H9 (cell line): ENCODE measurements around the gene ADGRB3. TPM values are rescaled to one million over a fixed set of nuclear protein-coding genes. Genes with fewer than 3 reads are reported as not detected.

ENCODE experiments used
- DNase-seq: peaks from one replicate; pipeline ENCODE4 v3.0.0-alpha.2; 2017
- H2AFZ ChIP-seq: one replicate; pipeline ENCODE4 v1.6.1; 2013; ENCODE audit warnings: mild to moderate bottlenecking, low read length, control low read depth, moderate library complexity
- H2AK5ac ChIP-seq: 2 replicates; pipeline ENCODE4 v1.6.1; 2013; ENCODE audit warnings: low read length, control low read depth, mixed read lengths; ENCODE audit not compliant: insufficient read length
- H2BK120ac ChIP-seq: one replicate; pipeline ENCODE4 v1.6.1; 2013; ENCODE audit warnings: low read depth, mild to moderate bottlenecking, low read length, control low read depth, inconsistent platforms; ENCODE audit not compliant: poor library complexity, severe bottlenecking
- H2BK12ac ChIP-seq: 2 replicates; pipeline ENCODE4 v1.6.1; 2013; ENCODE audit warnings: low read length, control low read depth, mixed read lengths, low read depth; ENCODE audit not compliant: insufficient read length
- H2BK15ac ChIP-seq: 2 replicates; pipeline ENCODE4 v1.6.1; 2013; ENCODE audit warnings: low read depth, low read length, control low read depth
- H2BK20ac ChIP-seq: one replicate; pipeline ENCODE4 v1.6.1; 2013; ENCODE audit warnings: low read depth, mild to moderate bottlenecking, low read length, control low read depth, inconsistent platforms; ENCODE audit not compliant: poor library complexity, severe bottlenecking
- H2BK5ac ChIP-seq: 2 replicates; pipeline ENCODE4 v1.6.1; 2013; ENCODE audit warnings: low read length, control low read depth, mixed read lengths; ENCODE audit not compliant: insufficient read length
- H3K14ac ChIP-seq: 2 replicates; pipeline ENCODE4 v1.6.1; 2013; ENCODE audit warnings: low read length, control low read depth; ENCODE audit not compliant: insufficient read depth
- H3K18ac ChIP-seq: 2 replicates; pipeline ENCODE4 v1.6.1; 2013; ENCODE audit warnings: low read depth, mild to moderate bottlenecking, mixed read lengths, low read length, control low read depth; ENCODE audit not compliant: insufficient read length
- H3K23ac ChIP-seq: 2 replicates; pipeline ENCODE4 v1.6.1; 2013; ENCODE audit warnings: low read length, control low read depth, mixed read lengths, low read depth; ENCODE audit not compliant: insufficient read length
- H3K23me2 ChIP-seq: 2 replicates; pipeline ENCODE4 v1.6.1; 2013; ENCODE audit warnings: low read depth, mild to moderate bottlenecking, mixed read lengths, low read length, control low read depth; ENCODE audit not compliant: insufficient read length, poor library complexity, severe bottlenecking
- H3K27ac ChIP-seq: 2 replicates; pipeline ENCODE4 v1.5.1; 2013; ENCODE audit warnings: low read length, control low read depth, mixed read lengths, low read depth; ENCODE audit not compliant: insufficient read length
- H3K27me3 ChIP-seq: 2 replicates; pipeline ENCODE4 v1.6.1; 2013; ENCODE audit warnings: low read length, control low read depth, inconsistent platforms; ENCODE audit not compliant: insufficient read depth
- H3K4ac ChIP-seq: 2 replicates; pipeline ENCODE4 v1.6.1; 2013; ENCODE audit warnings: low read depth, mild to moderate bottlenecking, control low read depth, inconsistent platforms, low read length, moderate library complexity
- H3K4me1 ChIP-seq: 2 replicates; pipeline ENCODE4 v1.6.1; 2013; ENCODE audit warnings: low read length, control low read depth, inconsistent platforms; ENCODE audit not compliant: insufficient read depth
- H3K4me2 ChIP-seq: 2 replicates; pipeline ENCODE4 v1.6.1; 2013; ENCODE audit warnings: low read length, control low read depth, mixed read lengths; ENCODE audit not compliant: insufficient read length, insufficient read depth
- H3K56ac ChIP-seq: 2 replicates; pipeline ENCODE4 v1.6.1; 2013; ENCODE audit warnings: low read depth, mild to moderate bottlenecking, mixed read lengths, low read length, control low read depth; ENCODE audit not compliant: insufficient read length
- H3K79me1 ChIP-seq: 2 replicates; pipeline ENCODE4 v1.6.1; 2013; ENCODE audit warnings: low read depth, mild to moderate bottlenecking, moderate library complexity, low read length, control low read depth, inconsistent platforms; ENCODE audit not compliant: insufficient read depth, poor library complexity, severe bottlenecking
- H3K79me2 ChIP-seq: 2 replicates; pipeline ENCODE4 v1.6.1; 2013; ENCODE audit warnings: low read length, control low read depth, inconsistent platforms; ENCODE audit not compliant: insufficient read depth
- H3K9ac ChIP-seq: 2 replicates; pipeline ENCODE4 v1.6.1; 2013; ENCODE audit warnings: low read length, control low read depth, mixed read lengths; ENCODE audit not compliant: insufficient read length; ENCODE audit errors: extremely low read depth
- H3K9me3 ChIP-seq: one replicate; pipeline ENCODE4 v1.6.1; 2013; ENCODE audit warnings: low read depth, low read length, inconsistent platforms; ENCODE audit not compliant: control insufficient read depth
- H3T11ph ChIP-seq: one replicate; pipeline ENCODE4 v1.6.1; 2013; ENCODE audit warnings: mild to moderate bottlenecking, low read length, control low read depth, inconsistent platforms
- H4K20me1 ChIP-seq: one replicate; pipeline ENCODE4 v1.6.1; 2013; ENCODE audit not compliant: control insufficient read depth, insufficient read length, insufficient read depth
- H4K5ac ChIP-seq: 2 replicates; pipeline ENCODE4 v1.6.1; 2013; ENCODE audit warnings: low read depth, mild to moderate bottlenecking, mixed read lengths, low read length, control low read depth; ENCODE audit not compliant: insufficient read length
- H4K8ac ChIP-seq: replicated peaks from 2 replicates; pipeline ENCODE4 v1.6.1; 2013; ENCODE audit warnings: low read length, control low read depth, mixed read lengths, low read depth; ENCODE audit not compliant: insufficient read length
- H4K91ac ChIP-seq: 2 replicates; pipeline ENCODE4 v1.6.1; 2013; ENCODE audit warnings: low read depth, mild to moderate bottlenecking, moderate library complexity, mixed read lengths, low read length, control low read depth; ENCODE audit not compliant: insufficient read length
- H3K27ac Mint-ChIP-seq, 3 experiments: 2 replicates in 2 of 3; 3 replicates in 1 of 3; pipeline ENCODE4 v1.8.0; 2020 to 2021; ENCODE audit warnings: mixed read lengths in 3 of 3, mild to moderate bottlenecking in 1 of 3, moderate library complexity in 1 of 3
- H3K27me3 Mint-ChIP-seq: 2 replicates; pipeline ENCODE4 v1.8.0; 2021; ENCODE audit warnings: low read depth, mild to moderate bottlenecking, moderate library complexity, mixed read lengths
- H3K36me3 Mint-ChIP-seq, 3 experiments: 2 replicates in 2 of 3; 3 replicates in 1 of 3; pipeline ENCODE4 v1.8.0; 2020 to 2021; ENCODE audit warnings: low read depth in 3 of 3, mixed read lengths in 3 of 3; ENCODE audit not compliant: insufficient read depth in 1 of 3
- H3K4me1 Mint-ChIP-seq, 2 experiments: 2 replicates each; pipeline ENCODE4 v1.8.0; 2020; ENCODE audit warnings: mixed read lengths in 2 of 2
- H3K4me3 Mint-ChIP-seq, 2 experiments: 2 replicates in 1 of 2; 3 replicates in 1 of 2; pipeline ENCODE4 v1.8.0; 2020 to 2021; ENCODE audit warnings: mild to moderate bottlenecking in 2 of 2, mixed read lengths in 2 of 2, moderate library complexity in 1 of 2
- H3K9me3 Mint-ChIP-seq, 2 experiments: 2 replicates in 1 of 2; 3 replicates in 1 of 2; pipeline ENCODE4 v1.8.0; 2020; ENCODE audit warnings: mild to moderate bottlenecking in 2 of 2, mixed read lengths in 2 of 2, moderate library complexity in 1 of 2
- WGBS: extraction: QIAGEN DNeasy Blood & Tissue Kit; methylation state at CpG from one replicate; pipeline ENCODE4 v1.1.7; 2013; ENCODE audit warnings: missing lambda C conversion rate, low lambda C conversion rate, mixed read lengths; ENCODE audit not compliant: insufficient read length; ENCODE audit errors: extremely low coverage; 5-methylcytosine and 5-hydroxymethylcytosine counted together
- total RNA-seq: library from RNA; stranded (reverse); gene quantifications from 2 replicates; pipeline ENCODE4 v1.2.1, GENCODE V29; 2021
- TF ChIP-seq, protein P1 (sequence below): fragments of 200-600 bp; sonication (generic); conservative IDR thresholded peaks from 3 replicates; pipeline ENCODE4 v1.8.0; 2021; ENCODE audit warnings: antibody characterized with exemption, mild to moderate bottlenecking

Gene ADGRB3
- total RNA-seq, 1 experiment from 2014 or later: 0.37 TPM

DNA sequence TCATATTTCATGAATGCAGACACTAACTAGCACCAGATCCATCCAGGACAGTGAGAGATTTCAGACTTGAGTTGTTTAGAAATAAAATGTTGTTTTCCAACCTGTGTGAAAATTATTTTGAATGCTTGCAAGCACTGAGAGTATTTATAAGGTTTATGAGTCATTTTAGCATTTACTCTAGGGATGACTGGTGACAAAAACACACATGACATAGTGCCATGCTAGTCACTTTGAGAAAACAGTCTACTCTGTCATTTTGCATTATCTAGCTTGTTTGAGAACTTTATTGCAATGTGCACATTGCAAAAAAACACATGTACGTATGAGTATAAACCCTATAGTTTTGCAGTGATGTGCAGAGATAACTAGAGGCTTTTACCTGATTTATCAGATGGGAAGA lies 705.1 kb downstream of the ADGRB3 start:
- H4K91ac ChIP-seq: no peak overlapping the region
- no peak overlapping the region for H2AFZ ChIP-seq
- H2BK120ac ChIP-seq: no peak overlapping the region
- H2BK20ac ChIP-seq: no peak overlapping the region
- no peak overlapping the region for H3K14ac ChIP-seq
- H3K56ac ChIP-seq: no peak overlapping the region
- no peak overlapping the region for H3K23ac ChIP-seq
- H3K27ac Mint-ChIP-seq: no peak overlapping the region
- no peaks in the 10 kb centered on the region for H3K79me1 ChIP-seq
- no peaks in the 10 kb centered on the region for H3K23me2 ChIP-seq
- DNase-seq: no peak
- no peak overlapping the region for H4K5ac ChIP-seq
- H3K18ac ChIP-seq: no peak overlapping the region
- H2BK5ac ChIP-seq: no peak overlapping the region
- no peak overlapping the region for H4K8ac ChIP-seq
- no peaks in the 10 kb centered on the region for H3K27me3 Mint-ChIP-seq
- H3K4me1 ChIP-seq: no peaks in the 10 kb centered on the region
- H3K4me3 Mint-ChIP-seq: no peak overlapping the region
- no peaks in the 10 kb centered on the region for H4K20me1 ChIP-seq
- no peaks in the 10 kb centered on the region for H3K9me3 Mint-ChIP-seq
- H3K79me2 ChIP-seq: no peaks in the 10 kb centered on the region
- H2AK5ac ChIP-seq: no peak overlapping the region
- no peaks in the 10 kb centered on the region for H3K36me3 Mint-ChIP-seq
- no peak overlapping the region for H3K4me2 ChIP-seq
- H3K9ac ChIP-seq: no peak overlapping the region
- TF ChIP-seq, protein P1, sequence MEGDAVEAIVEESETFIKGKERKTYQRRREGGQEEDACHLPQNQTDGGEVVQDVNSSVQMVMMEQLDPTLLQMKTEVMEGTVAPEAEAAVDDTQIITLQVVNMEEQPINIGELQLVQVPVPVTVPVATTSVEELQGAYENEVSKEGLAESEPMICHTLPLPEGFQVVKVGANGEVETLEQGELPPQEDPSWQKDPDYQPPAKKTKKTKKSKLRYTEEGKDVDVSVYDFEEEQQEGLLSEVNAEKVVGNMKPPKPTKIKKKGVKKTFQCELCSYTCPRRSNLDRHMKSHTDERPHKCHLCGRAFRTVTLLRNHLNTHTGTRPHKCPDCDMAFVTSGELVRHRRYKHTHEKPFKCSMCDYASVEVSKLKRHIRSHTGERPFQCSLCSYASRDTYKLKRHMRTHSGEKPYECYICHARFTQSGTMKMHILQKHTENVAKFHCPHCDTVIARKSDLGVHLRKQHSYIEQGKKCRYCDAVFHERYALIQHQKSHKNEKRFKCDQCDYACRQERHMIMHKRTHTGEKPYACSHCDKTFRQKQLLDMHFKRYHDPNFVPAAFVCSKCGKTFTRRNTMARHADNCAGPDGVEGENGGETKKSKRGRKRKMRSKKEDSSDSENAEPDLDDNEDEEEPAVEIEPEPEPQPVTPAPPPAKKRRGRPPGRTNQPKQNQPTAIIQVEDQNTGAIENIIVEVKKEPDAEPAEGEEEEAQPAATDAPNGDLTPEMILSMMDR: no peak
- H3K4me1 Mint-ChIP-seq: no peaks in the 10 kb centered on the region
- no peaks in the 10 kb centered on the region for H3K27me3 ChIP-seq
- no peak overlapping the region for H2BK12ac ChIP-seq
- no peak overlapping the region for H2BK15ac ChIP-seq
- H3K27ac ChIP-seq: no peak overlapping the region
- H3K9me3 ChIP-seq: no peaks in the 10 kb centered on the region
- H3K4ac ChIP-seq: no peak overlapping the region
- no CpG with 5 or more reads among the region's 1 CpG for WGBS
- H3T11ph ChIP-seq: no peak overlapping the region
